ENCODE measurements around the gene ALS2. TPM values are rescaled to one million over a fixed set of nuclear protein-coding genes. Genes with fewer than 3 reads are reported as not detected.

Gene ALS2
- total and polyA plus RNA-seq, 2 donors (not counting 1 experiment from before 2014, with no cell fraction given) = 1.4 to 16.7 TPM

- H3K4me3 ChIP-seq (ENCODE audit: control extremely low read depth in 1 of 5, extremely low read depth in 1 of 5, insufficient read depth in 1 of 5, low read depth in 2 of 5, low read length in 4 of 5) = no peak overlapping the region
- H3K4me1 ChIP-seq (ENCODE audit: control insufficient read depth in 2 of 2, insufficient read depth in 2 of 2, low read length in 2 of 2) = no peaks in the 10 kb centered on the region
- Mint-ChIP-seq H3K27me3 (peaks cover 15% of the 10 kb centered on the region), H3K4me1 (no peaks in the 10 kb centered on the region), H3K27ac (no peak overlapping the region), H3K9me3 (ENCODE audit: insufficient read depth) (no peaks in the 10 kb centered on the region), H3K4me3 (no peak overlapping the region)
- H4K20me1 ChIP-seq (ENCODE audit: control insufficient read depth, insufficient read depth, low read length, poor library complexity, severe bottlenecking) = no peaks in the 10 kb centered on the region
- H3K4me2 ChIP-seq (replicated peaks; ENCODE audit: low read depth, low read length, poor library complexity, severe bottlenecking) = no peak overlapping the region
- H3K27me3 ChIP-seq (replicated peaks in 1 of 4; ENCODE audit: control extremely low read depth in 1 of 4, control insufficient read depth in 3 of 4, insufficient read depth in 4 of 4, low read length in 3 of 4) = peaks cover 0 to 11% (median 2%) of the 10 kb centered on the region in 4 experiments
- ATAC-seq (ENCODE audit: low read depth) (no peak), DNase-seq (no peak)
- no peak for TF ChIP-seq EZH2 (IDR thresholded peaks at IDR 0.05; ENCODE audit: borderline replicate concordance, insufficient read depth, low read depth, low read length, poor library complexity, severe bottlenecking)
- no peak for TF ChIP-seq CTCF (IDR thresholded peaks at IDR 0.05)
- CTCF ChIA-PET = interaction anchor here (1.5 kb wide), 1 partner anchor 15 kb away, joined by 3 read pairs; no protein-coding TSS in a partner anchor
- H3K79me2 ChIP-seq (ENCODE audit: control insufficient read depth, insufficient read depth, low read length) = no peaks in the 10 kb centered on the region
- POLR2A ChIA-PET = interaction anchor here (0.5 kb wide), 1 partner anchor 218 kb away, joined by 6 read pairs; no protein-coding TSS in a partner anchor
- intact Hi-C loops (cut with micrococcal nuclease) = no loop called here
- H2AFZ ChIP-seq (ENCODE audit: insufficient read depth, low read depth, low read length, poor library complexity, severe bottlenecking) = no peak overlapping the region
- no peak overlapping the region for H3K27ac ChIP-seq (ENCODE audit: low read length in 2 of 2)
- H3K9me3 ChIP-seq (ENCODE audit: control extremely low read depth in 1 of 3, control insufficient read depth in 2 of 3, insufficient read depth in 1 of 3, low read length in 2 of 3) = no peaks in the 10 kb centered on the region
- no peak overlapping the region for H3K9ac ChIP-seq (ENCODE audit: low read length)
- WGBS (ENCODE audit: insufficient coverage) = 85% methylated on average over 3 of the region's 6 CpGs
- no peaks in the 10 kb centered on the region for H3K36me3 ChIP-seq (replicated peaks in 1 of 2; ENCODE audit: control extremely low read depth in 1 of 2, control insufficient read depth in 1 of 2, extremely low read depth in 1 of 2, insufficient read depth in 2 of 2, low read length in 1 of 2)
Measured at GRCh38 chr2:201678401-201678800, 102.3 kb downstream of the ALS2 start.

- H3K4me1 ChIP-seq (ENCODE audit: control insufficient read depth in 2 of 2, insufficient read depth in 2 of 2, low read length in 2 of 2) = no peaks in the 10 kb centered on the region
- no peaks in the 10 kb centered on the region for H3K27me3 ChIP-seq (replicated peaks in 1 of 4; ENCODE audit: control extremely low read depth in 1 of 4, control insufficient read depth in 3 of 4, insufficient read depth in 4 of 4, low read length in 3 of 4)
- H3K27ac ChIP-seq (ENCODE audit: low read length in 2 of 2) = no peak overlapping the region
- 79% methylated on average over 3 of the region's 4 CpGs for WGBS (ENCODE audit: insufficient coverage)
- peaks cover 7% of the 10 kb centered on the region for H3K27me3 Mint-ChIP-seq
- H3K9me3 Mint-ChIP-seq (ENCODE audit: insufficient read depth) = no peaks in the 10 kb centered on the region
- H3K9ac ChIP-seq (ENCODE audit: low read length) = no peak overlapping the region
- H3K4me1 Mint-ChIP-seq = no peaks in the 10 kb centered on the region
- no peak overlapping the region for H2AFZ ChIP-seq (ENCODE audit: insufficient read depth, low read depth, low read length, poor library complexity, severe bottlenecking)
- H3K4me2 ChIP-seq (replicated peaks; ENCODE audit: low read depth, low read length, poor library complexity, severe bottlenecking) = no peak overlapping the region
- intact Hi-C loops (cut with micrococcal nuclease) = no loop called here
- no peaks in the 10 kb centered on the region for H4K20me1 ChIP-seq (ENCODE audit: control insufficient read depth, insufficient read depth, low read length, poor library complexity, severe bottlenecking)
- no peak overlapping the region for H3K4me3 Mint-ChIP-seq
- no peak overlapping the region for H3K27ac Mint-ChIP-seq
- ChIA-PET POLR2A (no interaction called here), CTCF (no interaction called here)
- no peaks in the 10 kb centered on the region for H3K9me3 ChIP-seq (ENCODE audit: control extremely low read depth in 1 of 3, control insufficient read depth in 2 of 3, insufficient read depth in 1 of 3, low read length in 2 of 3)
- H3K36me3 ChIP-seq (replicated peaks in 1 of 2; ENCODE audit: control extremely low read depth in 1 of 2, control insufficient read depth in 1 of 2, extremely low read depth in 1 of 2, insufficient read depth in 2 of 2, low read length in 1 of 2) = no peaks in the 10 kb centered on the region
- H3K4me3 ChIP-seq (ENCODE audit: control extremely low read depth in 1 of 5, extremely low read depth in 1 of 5, insufficient read depth in 1 of 5, low read depth in 2 of 5, low read length in 4 of 5) = no peak overlapping the region
- H3K79me2 ChIP-seq (ENCODE audit: control insufficient read depth, insufficient read depth, low read length) = no peaks in the 10 kb centered on the region
- TF ChIP-seq EZH2 (IDR thresholded peaks at IDR 0.05; ENCODE audit: borderline replicate concordance, insufficient read depth, low read depth, low read length, poor library complexity, severe bottlenecking) (no peak), CTCF (IDR thresholded peaks at IDR 0.05) (no peak)
- DNase-seq (no peak), ATAC-seq (ENCODE audit: low read depth) (no peak)
Measured at GRCh38 chr2:201675454-201675853, 105.3 kb downstream of the ALS2 start.

Data from B cell (primary cell).